AG04450 (cell line): ENCODE results near the gene CHCHD6. TPM values are rescaled to one million over a fixed set of nuclear protein-coding genes. Genes with fewer than 3 reads are reported as not detected.

ENCODE experiments used
- CTCF ChIA-PET: fragments of 300-600, 350-600 bp; formaldehyde crosslinking; extraction: SDS; loops from one replicate; lab custom pipeline; 2022; ENCODE audit warnings: antibody characterized with exemption, inconsistent platforms; lab: Charles Lee
- POLR2A ChIA-PET: fragments of 350-600 bp; formaldehyde crosslinking; extraction: SDS; loops from one replicate; lab custom pipeline; 2021; ENCODE audit warnings: antibody characterized with exemption, inconsistent platforms; lab: Yijun Ruan, JAX
- DNase-seq: peaks from one replicate; pipeline ENCODE4 v3.0.0-alpha.2; 2011; ENCODE audit warnings: low read depth, low spot score
- H3K27ac ChIP-seq: one replicate; pipeline ENCODE4 v1.5.1; 2012; ENCODE audit warnings: low read depth, low read length, control low read depth
- H3K27me3 ChIP-seq: one replicate; pipeline ENCODE4 v1.6.0; 2012; ENCODE audit warnings: low read length; ENCODE audit not compliant: control insufficient read depth, insufficient read depth
- H3K4me3 ChIP-seq: 2 replicates; pipeline ENCODE4 v1.5.1; 2011; ENCODE audit warnings: mild to moderate bottlenecking, low read depth, low read length, control low read depth
- H3K9me3 ChIP-seq: 2 replicates; pipeline ENCODE4 v1.5.1; 2012; ENCODE audit warnings: low read length; ENCODE audit not compliant: control insufficient read depth, insufficient read depth
- polyA plus RNA-seq: library from polyadenylated mRNA; depleted of rRNA; stranded (reverse); fragments of >200 nt; gene quantifications from 2 replicates; pipeline ENCODE4 v1.2.3, GENCODE V29; 2011
- TF ChIP-seq, protein P1 (sequence below): IDR thresholded peaks from 2 replicates; pipeline ENCODE4 v1.5.1; 2011; ENCODE audit warnings: low read depth, low read length, control low read depth, inconsistent platforms

CHCHD6 gene
- polyA plus RNA-seq, 1 experiment, result 14.0 TPM

DNA sequence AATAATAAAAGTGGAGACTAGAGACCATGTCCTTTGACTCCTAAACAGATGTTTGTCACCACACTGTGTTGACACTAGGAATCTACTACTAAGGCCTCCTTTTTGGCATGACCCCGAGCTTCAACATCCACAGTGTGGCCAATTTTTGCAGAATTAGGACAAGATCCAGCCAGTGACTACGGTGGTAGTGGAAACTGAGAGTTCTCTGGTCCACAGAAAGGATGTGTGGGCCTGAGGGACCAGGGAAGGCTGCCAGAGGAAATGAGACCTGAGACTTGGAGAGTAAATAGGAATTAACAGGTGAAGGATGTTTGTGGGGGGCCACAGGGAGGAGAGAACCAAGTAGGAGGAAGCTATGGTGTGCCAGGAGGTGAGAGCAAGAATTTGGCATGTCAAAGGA is 122.7 kb downstream of the CHCHD6 start:
- H3K27me3 ChIP-seq, result no peaks in the 10 kb centered on the region
- TF ChIP-seq, protein P1, sequence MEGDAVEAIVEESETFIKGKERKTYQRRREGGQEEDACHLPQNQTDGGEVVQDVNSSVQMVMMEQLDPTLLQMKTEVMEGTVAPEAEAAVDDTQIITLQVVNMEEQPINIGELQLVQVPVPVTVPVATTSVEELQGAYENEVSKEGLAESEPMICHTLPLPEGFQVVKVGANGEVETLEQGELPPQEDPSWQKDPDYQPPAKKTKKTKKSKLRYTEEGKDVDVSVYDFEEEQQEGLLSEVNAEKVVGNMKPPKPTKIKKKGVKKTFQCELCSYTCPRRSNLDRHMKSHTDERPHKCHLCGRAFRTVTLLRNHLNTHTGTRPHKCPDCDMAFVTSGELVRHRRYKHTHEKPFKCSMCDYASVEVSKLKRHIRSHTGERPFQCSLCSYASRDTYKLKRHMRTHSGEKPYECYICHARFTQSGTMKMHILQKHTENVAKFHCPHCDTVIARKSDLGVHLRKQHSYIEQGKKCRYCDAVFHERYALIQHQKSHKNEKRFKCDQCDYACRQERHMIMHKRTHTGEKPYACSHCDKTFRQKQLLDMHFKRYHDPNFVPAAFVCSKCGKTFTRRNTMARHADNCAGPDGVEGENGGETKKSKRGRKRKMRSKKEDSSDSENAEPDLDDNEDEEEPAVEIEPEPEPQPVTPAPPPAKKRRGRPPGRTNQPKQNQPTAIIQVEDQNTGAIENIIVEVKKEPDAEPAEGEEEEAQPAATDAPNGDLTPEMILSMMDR, result no peak
- no peak overlapping the region for H3K4me3 ChIP-seq
- H3K27ac ChIP-seq, result no peak overlapping the region
- H3K9me3 ChIP-seq, result no peaks in the 10 kb centered on the region
- ChIA-PET POLR2A (no interaction called here), CTCF (no interaction called here)
- DNase-seq, result no peak

DNA sequence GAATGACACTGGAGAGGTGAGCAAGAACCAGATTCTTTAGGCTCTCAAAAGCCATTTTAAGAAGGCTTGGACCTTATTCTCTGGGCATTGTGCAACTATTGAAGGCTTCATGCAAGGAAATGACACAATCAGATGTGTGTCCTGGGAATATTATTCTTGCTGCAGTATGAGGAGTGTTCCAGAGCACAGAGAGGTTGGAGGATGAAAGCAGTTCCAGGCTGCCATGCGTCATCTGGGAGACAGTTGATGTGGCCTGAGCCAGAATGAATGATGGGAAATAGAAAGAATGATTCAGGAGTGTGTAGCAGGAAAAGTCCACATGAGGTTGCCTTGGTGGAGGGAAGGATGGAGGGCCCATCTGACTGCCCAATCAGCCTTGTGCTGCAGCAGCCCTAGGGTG is 123.1 kb downstream of the CHCHD6 start:
- H3K27ac ChIP-seq, result no peak overlapping the region
- ChIA-PET POLR2A (no interaction called here), CTCF (interaction anchor here (1.4 kb wide), 1 partner anchor 19 kb away, joined by 3 read pairs; no protein-coding TSS in a partner anchor)
- no peak overlapping the region for H3K4me3 ChIP-seq
- TF ChIP-seq, protein P1, result no peak
- no peak for DNase-seq
- no peaks in the 10 kb centered on the region for H3K27me3 ChIP-seq
- no peaks in the 10 kb centered on the region for H3K9me3 ChIP-seq

DNA sequence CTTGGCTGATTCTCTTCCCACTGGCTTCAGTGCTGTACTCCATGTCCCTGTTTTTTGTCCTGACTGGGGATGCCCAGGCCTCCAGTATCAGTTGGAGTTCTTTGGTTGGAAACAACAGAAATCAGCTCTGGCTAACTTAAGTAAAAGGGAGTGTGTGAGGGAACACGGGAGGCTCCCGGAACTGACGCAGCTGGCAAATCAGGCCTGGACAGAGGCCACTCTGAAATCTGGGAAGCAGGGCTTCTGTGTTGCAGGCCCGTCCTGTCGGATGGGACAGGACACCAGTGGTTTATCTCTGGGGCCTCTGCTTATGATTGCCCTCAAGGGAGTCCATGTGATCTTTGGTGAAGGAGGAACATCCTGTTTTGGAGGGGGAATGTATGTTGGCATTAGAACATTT is 124.3 kb downstream of the CHCHD6 start:
- TF ChIP-seq, protein P1, result no peak

DNA sequence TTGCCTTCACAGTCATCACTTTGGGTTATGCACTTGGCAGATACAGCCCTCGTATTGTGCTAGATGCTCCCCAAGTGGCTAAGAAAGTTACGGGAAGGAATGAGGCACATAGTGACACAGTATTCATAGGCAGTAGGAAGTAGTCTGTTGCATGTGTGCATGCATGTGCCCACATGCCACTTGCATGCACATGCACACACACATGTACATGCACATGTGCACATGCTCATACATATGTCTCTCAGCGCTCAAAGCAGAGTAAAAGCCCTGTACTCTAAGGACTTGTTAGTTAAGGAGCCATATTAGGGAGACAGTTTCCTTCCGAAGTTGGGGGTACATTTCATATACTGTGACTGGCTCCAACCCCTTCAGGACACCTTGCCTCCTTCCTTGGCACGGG is 128.9 kb downstream of the CHCHD6 start:
- POLR2A ChIA-PET, result no interaction called here
- Histone ChIP-seq H3K27me3 (no peaks in the 10 kb centered on the region), H3K9me3 (no peaks in the 10 kb centered on the region), H3K27ac (no peak overlapping the region), H3K4me3 (no peak overlapping the region)
- TF ChIP-seq, protein P1, result no peak
- no peak for DNase-seq
- CTCF ChIA-PET, result no interaction called here

More for the DNA sequence above, 124.3 kb downstream of the CHCHD6 start:
- no peak overlapping the region for H3K27ac ChIP-seq
- H3K9me3 ChIP-seq, result no peaks in the 10 kb centered on the region
- H3K27me3 ChIP-seq, result no peaks in the 10 kb centered on the region
- ChIA-PET POLR2A (no interaction called here), CTCF (interaction anchor here (1.4 kb wide), 1 partner anchor 17 kb away, joined by 3 read pairs; no protein-coding TSS in a partner anchor)
- no peak for DNase-seq
- H3K4me3 ChIP-seq, result no peak overlapping the region

DNA sequence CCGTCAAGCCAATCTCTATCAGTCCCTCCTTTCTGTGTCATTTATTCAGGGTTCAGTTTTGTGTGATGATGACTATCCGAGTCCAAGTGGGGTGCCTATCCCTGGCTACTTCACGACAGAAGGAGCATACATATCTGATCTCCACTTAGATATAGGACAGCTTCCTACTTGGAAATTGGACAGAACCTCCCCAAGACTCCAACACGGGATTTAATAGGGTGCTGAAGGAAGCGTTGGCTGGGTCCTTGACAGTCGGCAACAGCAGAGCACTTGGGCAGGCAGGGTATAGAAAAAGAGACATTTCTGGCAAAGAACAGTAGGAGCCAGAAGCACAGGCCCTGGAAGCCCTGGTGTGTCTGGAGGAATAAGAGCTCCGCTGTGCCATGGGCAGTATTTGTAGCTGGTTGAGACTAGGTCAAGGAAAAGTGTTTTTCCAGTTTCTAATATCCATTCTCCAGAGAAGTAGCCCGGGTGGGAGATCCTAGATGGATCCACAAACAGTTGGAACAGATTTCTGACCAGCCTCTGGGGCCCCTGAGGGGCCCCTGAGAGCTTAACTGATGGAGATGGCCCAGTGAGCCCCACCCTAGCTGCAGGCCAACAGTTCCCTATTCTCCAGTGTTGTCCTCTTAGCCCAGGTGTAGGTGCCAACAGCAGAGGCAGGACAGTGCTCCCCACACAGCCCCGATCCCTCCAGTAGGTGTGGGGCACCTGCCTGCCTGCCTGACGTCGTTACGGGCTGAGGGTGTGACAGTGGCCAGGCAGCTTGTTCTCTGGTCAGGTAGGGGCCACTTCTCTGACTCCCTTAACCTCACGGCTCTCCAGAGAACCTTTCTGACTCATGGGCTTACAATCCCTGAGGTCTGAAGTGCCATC is 130.8 kb downstream of the CHCHD6 start:
- no peaks in the 10 kb centered on the region for H3K27me3 ChIP-seq
- DNase-seq, result no peak
- ChIA-PET CTCF (interaction anchor here (0.8 to 2.3 kb wide), 9 partner anchors 9 to 83 kb away, joined by 3 to 12 read pairs (median 4); no protein-coding TSS in a partner anchor), POLR2A (interaction anchor here (1.2 kb wide), 1 partner anchor 16 kb away, joined by 4 read pairs; no protein-coding TSS in a partner anchor)
- H3K27ac ChIP-seq, result peak overlapping the region; percentile 34
- H3K9me3 ChIP-seq, result no peaks in the 10 kb centered on the region
- no peak overlapping the region for H3K4me3 ChIP-seq
- TF ChIP-seq, protein P1, result no peak
